ENCODE data around the gene RNF215.

GRCh38 chr22:30370641-30371230, 16.5 kb downstream of the RNF215 start:
- TF ChIP-seq ARNT (IDR thresholded peaks at IDR 0.05) (no peak), SP1 (IDR thresholded peaks at IDR 0.05) (no peak), CTBP1 (IDR thresholded peaks at IDR 0.05; ENCODE audit: borderline replicate concordance) (no peak), NFRKB (IDR thresholded peaks at IDR 0.05) (no peak), BHLHE40 (IDR thresholded peaks at IDR 0.05; ENCODE audit: borderline replicate concordance) (no peak)

All from HEK293T (cell line).